GM12801 (cell line): ENCODE measurements around the gene SSC5D.

Experiments used
- TF ChIP-seq, protein P1 (sequence below): IDR thresholded peaks from one replicate; pipeline ENCODE4 v1.5.1; 2011; ENCODE audit warnings: control low read depth; ENCODE audit not compliant: insufficient read length; ENCODE audit errors: extremely low read depth

SSC5D gene

DNA sequence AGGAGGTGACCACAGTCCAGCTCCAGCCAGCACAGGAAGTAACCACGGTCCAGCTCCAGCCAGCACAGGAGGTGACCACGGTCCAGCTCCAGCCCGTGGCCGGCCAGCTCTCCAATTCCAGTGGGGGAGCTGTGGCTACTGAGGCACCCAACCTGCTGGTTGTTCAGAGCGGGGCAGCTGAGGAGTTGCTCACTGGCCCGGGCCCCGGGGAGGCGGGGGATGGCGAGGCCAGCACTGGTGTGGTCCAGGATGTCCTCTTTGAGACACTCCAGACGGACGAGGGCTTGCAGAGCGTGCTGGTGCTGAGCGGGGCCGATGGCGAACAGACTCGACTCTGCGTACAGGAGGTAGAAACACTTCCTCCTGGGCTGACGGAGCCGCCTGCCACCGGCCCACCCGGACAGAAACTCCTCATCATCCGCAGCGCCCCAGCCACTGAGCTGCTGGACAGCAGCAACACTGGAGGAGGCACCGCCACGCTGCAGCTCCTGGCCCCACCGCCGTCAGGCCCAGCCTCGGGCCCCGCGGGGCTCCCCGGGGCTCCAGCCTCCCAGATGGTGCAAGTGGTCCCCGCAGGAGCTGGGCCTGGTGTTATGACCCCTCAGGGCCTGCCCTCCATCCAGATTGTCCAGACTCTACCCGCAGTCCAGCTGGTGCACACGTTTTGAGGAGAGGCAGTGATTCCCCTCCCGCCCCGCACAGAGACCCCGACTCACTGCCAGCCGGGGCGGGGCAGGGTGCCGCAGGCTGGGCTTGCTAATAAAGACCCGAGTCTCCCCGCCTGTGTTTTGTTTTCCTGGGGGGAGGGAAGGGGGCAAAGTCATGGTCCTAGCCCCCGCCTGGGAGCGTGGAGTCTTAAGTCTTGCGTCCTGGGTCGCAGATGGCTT is 4.3 kb upstream of the SSC5D start:
- TF ChIP-seq, protein P1, sequence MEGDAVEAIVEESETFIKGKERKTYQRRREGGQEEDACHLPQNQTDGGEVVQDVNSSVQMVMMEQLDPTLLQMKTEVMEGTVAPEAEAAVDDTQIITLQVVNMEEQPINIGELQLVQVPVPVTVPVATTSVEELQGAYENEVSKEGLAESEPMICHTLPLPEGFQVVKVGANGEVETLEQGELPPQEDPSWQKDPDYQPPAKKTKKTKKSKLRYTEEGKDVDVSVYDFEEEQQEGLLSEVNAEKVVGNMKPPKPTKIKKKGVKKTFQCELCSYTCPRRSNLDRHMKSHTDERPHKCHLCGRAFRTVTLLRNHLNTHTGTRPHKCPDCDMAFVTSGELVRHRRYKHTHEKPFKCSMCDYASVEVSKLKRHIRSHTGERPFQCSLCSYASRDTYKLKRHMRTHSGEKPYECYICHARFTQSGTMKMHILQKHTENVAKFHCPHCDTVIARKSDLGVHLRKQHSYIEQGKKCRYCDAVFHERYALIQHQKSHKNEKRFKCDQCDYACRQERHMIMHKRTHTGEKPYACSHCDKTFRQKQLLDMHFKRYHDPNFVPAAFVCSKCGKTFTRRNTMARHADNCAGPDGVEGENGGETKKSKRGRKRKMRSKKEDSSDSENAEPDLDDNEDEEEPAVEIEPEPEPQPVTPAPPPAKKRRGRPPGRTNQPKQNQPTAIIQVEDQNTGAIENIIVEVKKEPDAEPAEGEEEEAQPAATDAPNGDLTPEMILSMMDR, result no peak

DNA sequence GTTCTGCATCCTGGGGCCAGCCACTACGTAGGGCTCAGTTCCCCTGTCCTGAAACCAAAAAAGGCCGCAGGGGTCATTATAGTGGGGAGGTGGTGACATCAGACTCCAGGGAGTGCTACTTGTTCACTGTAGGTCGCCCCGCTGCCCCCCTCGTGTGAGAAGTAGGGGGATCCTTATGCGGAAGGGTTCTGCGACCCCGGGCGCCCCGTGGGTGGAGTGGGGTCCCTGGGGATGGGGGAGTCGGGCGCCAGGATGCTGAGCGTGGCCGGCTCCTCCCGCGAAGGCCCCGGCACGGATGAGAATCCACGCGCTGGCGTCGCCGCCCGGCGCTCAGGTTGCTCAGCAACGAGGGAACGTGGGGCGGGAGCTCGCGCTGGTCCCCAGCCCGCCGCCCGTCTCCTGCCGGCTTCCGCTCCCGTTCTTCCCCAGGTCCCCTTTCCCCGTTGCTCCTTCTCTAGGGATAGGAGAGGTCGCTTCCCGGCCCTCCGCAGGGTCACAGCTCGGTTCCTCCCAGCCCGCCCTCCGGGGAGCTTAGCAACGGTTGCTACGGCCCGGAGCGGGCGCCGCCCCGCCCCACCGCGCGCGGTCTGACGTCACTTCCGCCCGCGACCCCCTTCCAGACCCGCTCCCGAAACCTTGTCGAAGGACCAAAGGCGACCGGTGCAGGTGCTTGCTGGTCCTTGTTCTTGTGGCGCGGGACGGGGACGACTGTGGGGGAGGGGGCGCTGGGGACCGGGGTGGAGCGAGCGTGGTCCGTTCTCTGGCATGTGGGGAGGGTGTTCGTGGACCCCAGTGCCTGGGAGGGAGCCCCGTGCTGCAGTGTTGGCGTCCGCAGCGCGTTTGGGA is 3.4 kb upstream of the SSC5D start, which contains the start of gene NAT14:
TSS of gene NAT14 (plus strand) at position 596 of the 846 bp plus-strand sequence. CDS start 521 bp downstream, outside the sequence.
- TF ChIP-seq, protein P1, result no peak

DNA sequence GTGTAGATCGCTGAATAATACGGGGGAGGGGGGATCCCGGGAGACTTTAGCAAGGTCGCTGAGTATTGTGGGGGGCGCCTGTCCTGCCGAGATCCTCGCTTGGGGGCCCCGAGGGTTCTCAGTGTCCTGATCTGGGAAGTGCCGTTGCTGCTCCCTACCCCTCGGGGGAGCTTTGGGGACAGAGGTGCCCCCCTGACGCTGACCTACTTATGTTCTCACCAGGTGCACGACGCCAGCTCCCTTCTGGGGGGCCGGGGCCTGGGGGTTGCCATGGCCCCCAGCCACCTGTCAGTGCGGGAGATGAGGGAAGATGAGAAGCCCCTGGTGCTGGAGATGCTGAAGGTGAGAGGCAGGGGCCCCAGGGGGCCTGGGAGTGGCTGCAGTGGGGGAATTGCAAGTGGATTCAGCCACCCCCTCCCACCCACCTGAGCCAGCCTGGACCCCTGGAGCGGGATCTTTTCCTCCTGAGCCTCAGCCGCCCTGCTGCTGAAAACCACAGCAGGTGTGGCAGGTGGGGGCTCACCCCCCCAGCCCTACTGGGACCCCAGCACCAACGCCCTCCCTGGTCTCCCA is 2.7 kb upstream of the SSC5D start:
- TF ChIP-seq, protein P1, result no peak

DNA sequence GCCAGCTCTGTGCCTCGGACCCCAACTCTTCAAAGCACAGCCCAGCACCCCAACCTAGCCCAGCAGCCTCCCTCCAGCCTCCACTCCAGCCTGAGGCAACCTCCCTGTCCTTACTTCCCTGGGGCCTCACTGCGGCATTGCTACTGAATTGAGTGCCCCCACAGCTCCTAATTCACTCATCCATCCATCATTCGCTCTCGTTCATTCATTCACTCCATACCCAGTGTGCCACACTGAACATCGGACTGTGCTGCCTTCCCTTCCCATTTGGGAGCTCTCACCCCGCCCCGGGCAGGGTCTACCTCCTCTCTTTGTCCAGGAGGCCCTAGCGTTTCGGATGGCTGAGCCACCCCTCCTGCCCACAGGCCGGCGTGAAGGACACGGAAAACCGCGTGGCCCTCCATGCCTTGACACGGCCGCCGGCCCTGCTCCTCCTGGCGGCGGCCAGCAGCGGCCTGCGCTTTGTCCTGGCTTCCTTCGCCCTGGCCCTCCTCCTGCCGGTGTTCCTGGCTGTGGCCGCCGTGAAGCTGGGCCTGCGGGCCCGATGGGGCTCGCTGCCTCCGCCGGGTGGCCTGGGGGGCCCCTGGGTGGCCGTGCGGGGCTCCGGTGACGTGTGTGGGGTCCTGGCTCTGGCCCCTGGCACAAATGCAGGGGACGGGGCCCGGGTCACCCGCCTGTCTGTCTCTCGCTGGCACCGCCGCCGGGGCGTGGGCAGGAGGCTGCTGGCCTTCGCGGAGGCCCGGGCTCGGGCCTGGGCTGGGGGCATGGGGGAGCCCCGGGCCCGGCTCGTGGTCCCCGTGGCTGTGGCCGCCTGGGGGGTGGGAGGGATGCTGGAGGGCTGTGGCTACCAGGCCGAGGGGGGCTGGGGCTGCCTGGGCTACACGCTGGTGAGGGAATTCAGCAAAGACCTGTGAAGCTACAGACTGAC is 1.9 kb upstream of the SSC5D start:
- TF ChIP-seq, protein P1, result no peak

DNA sequence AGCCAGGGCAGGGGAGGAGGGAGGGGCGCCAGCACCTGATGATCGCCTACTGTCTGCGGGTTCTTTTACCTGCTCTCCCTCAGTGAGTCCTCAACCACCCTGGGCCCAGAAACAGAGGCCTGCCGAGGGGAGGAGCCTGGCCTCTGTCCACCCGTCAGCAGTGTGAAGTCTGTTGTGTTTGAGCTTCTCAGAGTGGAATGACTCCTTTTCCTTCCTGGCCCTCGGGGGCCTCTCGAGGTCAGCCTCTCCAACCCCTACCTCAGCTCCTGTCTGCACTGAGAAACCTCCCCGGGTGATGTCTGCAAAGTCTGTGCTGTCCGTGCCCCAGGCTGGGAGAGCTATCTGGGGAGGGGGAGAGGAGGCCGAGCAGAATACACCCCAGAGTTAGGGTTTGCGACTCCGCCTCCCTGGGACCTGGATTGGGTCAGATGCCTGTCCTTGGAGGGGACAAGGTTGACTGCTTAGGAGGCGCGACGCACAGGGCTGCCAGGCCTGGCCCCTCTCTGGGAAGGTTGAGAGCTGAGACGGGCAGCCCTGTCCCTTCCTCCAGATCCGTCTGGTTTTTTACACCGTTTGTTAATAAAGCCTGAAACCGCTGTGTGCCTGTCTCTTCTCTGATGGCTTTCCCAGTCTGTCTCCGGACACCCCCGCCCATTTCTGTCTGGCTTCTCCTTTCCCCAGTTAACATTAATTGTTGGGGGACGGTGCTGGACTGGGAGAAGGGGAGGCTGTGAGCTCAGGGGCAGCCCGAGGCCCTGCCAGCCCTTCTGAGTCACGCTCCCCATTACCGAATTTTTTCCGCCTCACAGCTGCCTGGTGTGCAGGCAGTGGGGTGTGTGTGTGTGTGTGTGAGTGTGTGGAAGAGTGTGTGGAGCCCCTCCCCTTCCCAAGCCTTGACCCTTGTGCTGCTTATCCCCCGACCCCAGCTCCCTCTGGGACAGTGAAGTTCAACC is 989 bp upstream of the SSC5D start:
- TF ChIP-seq, protein P1, result no peak
